Dendritic cell treated with granulocyte-macrophage colony-stimulating factor and Interleukin-4, amounts not matched to agents 40 ng/mL and 50 ng/mL, for 4 days (primary cell): ENCODE data around the gene TAC1.

Experiments
- H3K27ac Mint-ChIP-seq: one replicate; pipeline ENCODE4 v1.8.0; 2022; ENCODE audit warnings: mild to moderate bottlenecking, mixed read lengths
- H3K27me3 Mint-ChIP-seq: one replicate; pipeline ENCODE4 v1.8.0; 2022; ENCODE audit warnings: mild to moderate bottlenecking, mixed read lengths
- H3K36me3 Mint-ChIP-seq: one replicate; pipeline ENCODE4 v1.8.0; 2022; ENCODE audit warnings: low read depth, mixed read lengths
- H3K4me1 Mint-ChIP-seq: one replicate; pipeline ENCODE4 v1.8.0; 2022; ENCODE audit warnings: low read depth, mixed read lengths
- H3K4me3 Mint-ChIP-seq: one replicate; pipeline ENCODE4 v1.8.0; 2022; ENCODE audit warnings: mild to moderate bottlenecking, moderate library complexity, mixed read lengths
- H3K9me3 Mint-ChIP-seq: one replicate; pipeline ENCODE4 v1.8.0; 2022; ENCODE audit warnings: mixed read lengths
- intact Hi-C: fragments of 100-400 bp; cut with micrococcal nuclease; formaldehyde crosslinking; loops from one replicate; pipeline ENCODE4 v1.15.0; 2022

Gene TAC1, protein sequence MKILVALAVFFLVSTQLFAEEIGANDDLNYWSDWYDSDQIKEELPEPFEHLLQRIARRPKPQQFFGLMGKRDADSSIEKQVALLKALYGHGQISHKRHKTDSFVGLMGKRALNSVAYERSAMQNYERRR

GRCh38 chr7:97731736-97732564 lies at the start of gene TAC1:
Gene TAC1, plus strand, starts transcription at chr7:97732086. Its CDS starts 527 bp downstream, at chr7:97732613.
- H3K9me3 Mint-ChIP-seq = no peaks in the 10 kb centered on the region
- H3K27me3 Mint-ChIP-seq = peaks cover 52% of the 10 kb centered on the region
- H3K4me3 Mint-ChIP-seq = no peak within 1 kb of the TSS
- no peaks in the 10 kb centered on the region for H3K36me3 Mint-ChIP-seq
- intact Hi-C loops = no loop called here
- H3K27ac Mint-ChIP-seq = no peak within 1 kb of the TSS
- no peaks in the 10 kb centered on the region for H3K4me1 Mint-ChIP-seq

DNA sequence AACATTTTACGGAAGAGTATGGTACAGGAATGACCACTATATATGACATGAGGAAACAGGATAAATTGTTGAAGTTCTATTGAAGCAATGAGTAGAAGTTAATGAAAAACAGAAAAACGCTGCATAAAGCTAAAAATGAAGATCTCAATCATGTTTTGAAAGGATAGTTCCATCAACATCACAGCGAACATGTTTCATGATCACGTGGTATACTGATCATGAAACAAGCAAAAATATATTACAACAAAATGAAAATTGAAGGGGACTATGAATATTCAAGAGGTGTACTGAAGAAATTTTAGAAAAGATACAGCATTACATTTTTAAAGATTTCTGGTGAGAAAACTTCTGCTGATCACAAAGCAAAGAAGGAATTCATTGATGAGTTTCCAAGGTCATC lies 45.9 kb upstream of the TAC1 start:
- Mint-ChIP-seq H3K27ac (no peak overlapping the region), H3K4me1 (no peaks in the 10 kb centered on the region), H3K36me3 (no peaks in the 10 kb centered on the region), H3K9me3 (no peaks in the 10 kb centered on the region), H3K4me3 (no peak overlapping the region), H3K27me3 (no peaks in the 10 kb centered on the region)
- intact Hi-C loops = no loop called here

DNA sequence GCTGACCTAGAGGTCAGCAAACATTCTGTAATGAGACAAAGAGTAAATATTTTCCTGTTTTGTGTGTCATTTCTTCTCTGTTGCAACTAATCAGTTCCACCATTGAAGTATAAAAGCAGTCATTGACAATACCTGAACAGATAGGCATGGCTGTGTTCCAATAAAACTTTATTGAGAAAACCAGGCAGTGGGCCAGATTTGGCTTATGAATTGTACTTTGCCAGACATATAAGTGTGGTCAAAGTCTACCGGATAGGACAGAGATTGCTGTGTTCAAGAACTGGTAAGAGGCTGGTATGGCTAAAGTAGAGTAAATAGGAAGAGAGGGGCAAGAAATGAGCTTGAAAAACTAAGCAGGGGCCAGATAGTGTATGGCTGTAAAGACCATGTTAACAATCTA lies 38.3 kb upstream of the TAC1 start:
- H3K4me3 Mint-ChIP-seq = no peak overlapping the region
- H3K36me3 Mint-ChIP-seq = no peaks in the 10 kb centered on the region
- intact Hi-C loops = no loop called here
- no peaks in the 10 kb centered on the region for H3K4me1 Mint-ChIP-seq
- H3K9me3 Mint-ChIP-seq = peaks cover 4% of the 10 kb centered on the region
- no peaks in the 10 kb centered on the region for H3K27me3 Mint-ChIP-seq
- no peak overlapping the region for H3K27ac Mint-ChIP-seq

DNA sequence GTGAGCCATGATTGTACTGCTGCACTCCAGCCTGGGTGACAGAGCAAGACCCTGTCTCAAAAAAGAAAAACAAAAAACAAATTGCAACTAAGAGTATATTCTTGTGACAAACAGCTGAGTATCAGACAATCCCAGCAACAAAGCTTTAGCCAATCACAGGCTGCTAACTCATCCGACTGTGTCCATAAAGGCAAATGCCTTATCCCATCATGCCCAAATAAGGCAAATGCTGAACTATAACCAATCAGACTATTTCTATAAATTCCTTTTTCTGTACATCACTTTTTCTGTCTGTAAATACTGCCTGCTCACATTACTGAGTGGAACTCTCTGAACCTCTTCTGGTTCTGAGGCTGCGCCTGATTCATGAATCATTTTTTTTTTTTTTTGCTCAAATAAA lies 37.5 kb upstream of the TAC1 start:
- Mint-ChIP-seq H3K4me1 (no peaks in the 10 kb centered on the region), H3K9me3 (peaks cover 10% of the 10 kb centered on the region), H3K27me3 (no peaks in the 10 kb centered on the region), H3K36me3 (no peaks in the 10 kb centered on the region), H3K4me3 (no peak overlapping the region), H3K27ac (no peak overlapping the region)
- intact Hi-C loops = no loop called here

DNA sequence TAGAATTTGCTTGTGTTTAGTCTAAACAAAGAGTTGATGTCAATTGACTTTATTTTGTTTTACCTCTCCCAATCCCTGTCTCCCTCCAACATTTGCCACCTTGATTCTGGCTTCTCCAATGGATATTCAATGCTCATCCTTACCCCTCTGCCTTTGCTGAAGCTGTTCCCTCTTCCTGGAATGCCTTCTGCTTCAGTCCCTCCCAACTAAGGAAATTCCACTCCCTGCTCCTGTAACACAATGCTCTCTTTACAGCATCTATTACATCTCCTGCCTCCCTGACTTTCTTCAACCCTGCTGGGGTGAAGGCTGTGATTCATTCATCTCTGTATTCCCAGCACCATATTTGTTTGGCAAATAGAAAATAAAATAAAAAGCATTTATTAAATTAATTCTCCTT lies 34.5 kb upstream of the TAC1 start:
- H3K27ac Mint-ChIP-seq = no peak overlapping the region
- no peaks in the 10 kb centered on the region for H3K36me3 Mint-ChIP-seq
- intact Hi-C loops = no loop called here

DNA sequence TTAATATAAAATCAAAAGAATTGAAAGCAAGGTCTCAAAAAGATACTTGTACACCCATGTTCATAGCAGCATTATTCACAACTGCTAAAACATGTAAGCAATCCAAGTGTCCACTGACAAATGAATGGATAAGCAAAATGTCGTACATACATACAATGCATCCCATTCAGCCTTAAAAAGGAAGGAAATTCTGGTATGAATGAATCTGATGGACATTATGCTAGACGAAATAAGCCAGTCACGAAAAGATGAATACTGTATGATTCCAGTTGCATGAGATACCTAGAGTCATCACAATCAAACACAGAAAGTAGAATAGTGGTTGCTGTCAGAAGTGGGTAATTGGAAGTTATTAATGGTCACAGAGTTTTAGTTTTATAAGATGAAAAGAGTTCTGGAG lies 9.5 kb upstream of the TAC1 start:
- intact Hi-C loops = no loop called here
- Mint-ChIP-seq H3K27ac (no peak overlapping the region), H3K36me3 (no peaks in the 10 kb centered on the region), H3K27me3 (peaks cover 2% of the 10 kb centered on the region), H3K4me3 (no peak overlapping the region), H3K4me1 (no peaks in the 10 kb centered on the region), H3K9me3 (peaks cover 17% of the 10 kb centered on the region)

More for the DNA sequence above, 34.5 kb upstream of the TAC1 start:
- Mint-ChIP-seq H3K9me3 (peaks cover 19% of the 10 kb centered on the region), H3K4me3 (no peak overlapping the region), H3K4me1 (no peaks in the 10 kb centered on the region), H3K27me3 (no peaks in the 10 kb centered on the region)

GRCh38 chr7:97732565-97733275 lies 834 bp downstream of the TAC1 start:
- no peaks in the 10 kb centered on the region for H3K9me3 Mint-ChIP-seq
- no peaks in the 10 kb centered on the region for H3K36me3 Mint-ChIP-seq
- no peaks in the 10 kb centered on the region for H3K4me1 Mint-ChIP-seq
- peaks cover 52% of the 10 kb centered on the region for H3K27me3 Mint-ChIP-seq
- intact Hi-C loops = no loop called here
- H3K4me3 Mint-ChIP-seq = no peak overlapping the region
- no peak overlapping the region for H3K27ac Mint-ChIP-seq

GRCh38 chr7:97733276-97734161 lies 1.6 kb downstream of the TAC1 start:
- H3K9me3 Mint-ChIP-seq = no peaks in the 10 kb centered on the region

DNA sequence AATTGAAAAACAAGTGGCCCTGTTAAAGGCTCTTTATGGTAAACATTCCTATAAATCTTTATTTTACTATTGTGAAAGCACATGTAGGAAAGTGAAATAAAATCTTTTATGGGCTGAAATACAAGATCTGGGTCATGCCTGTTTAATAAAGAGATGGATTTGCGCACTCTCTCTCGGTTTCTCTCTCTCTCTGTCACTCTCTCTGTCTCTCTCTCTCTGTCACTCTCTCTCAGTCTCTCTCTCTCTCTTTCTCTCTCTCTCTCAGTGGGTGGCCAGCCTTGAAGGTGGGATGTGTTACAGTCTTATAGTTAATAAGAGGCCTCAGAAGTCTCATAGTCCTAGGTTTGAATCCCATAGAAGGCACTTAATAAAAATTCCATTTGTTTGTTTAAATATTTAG lies 2.4 kb downstream of the TAC1 start:
- H3K9me3 Mint-ChIP-seq = no peaks in the 10 kb centered on the region
- intact Hi-C loops = no loop called here
- peaks cover 50% of the 10 kb centered on the region for H3K27me3 Mint-ChIP-seq
- H3K27ac Mint-ChIP-seq = no peak overlapping the region
- no peaks in the 10 kb centered on the region for H3K36me3 Mint-ChIP-seq
- no peaks in the 10 kb centered on the region for H3K4me1 Mint-ChIP-seq
- H3K4me3 Mint-ChIP-seq = no peak overlapping the region

More at GRCh38 chr7:97733276-97734161, 1.6 kb downstream of the TAC1 start:
- peaks cover 52% of the 10 kb centered on the region for H3K27me3 Mint-ChIP-seq
- H3K36me3 Mint-ChIP-seq = no peaks in the 10 kb centered on the region
- no peak overlapping the region for H3K27ac Mint-ChIP-seq
- no peak overlapping the region for H3K4me3 Mint-ChIP-seq
- no peaks in the 10 kb centered on the region for H3K4me1 Mint-ChIP-seq
- intact Hi-C loops = no loop called here

- no peaks in the 10 kb centered on the region for H3K4me1 Mint-ChIP-seq
- H3K9me3 Mint-ChIP-seq = no peaks in the 10 kb centered on the region
- no peak overlapping the region for H3K27ac Mint-ChIP-seq
- H3K36me3 Mint-ChIP-seq = no peaks in the 10 kb centered on the region
- H3K4me3 Mint-ChIP-seq = no peak overlapping the region
- intact Hi-C loops = no loop called here
- H3K27me3 Mint-ChIP-seq = peaks cover 44% of the 10 kb centered on the region
Observed at GRCh38 chr7:97735075-97735474, 3.2 kb downstream of the TAC1 start.

DNA sequence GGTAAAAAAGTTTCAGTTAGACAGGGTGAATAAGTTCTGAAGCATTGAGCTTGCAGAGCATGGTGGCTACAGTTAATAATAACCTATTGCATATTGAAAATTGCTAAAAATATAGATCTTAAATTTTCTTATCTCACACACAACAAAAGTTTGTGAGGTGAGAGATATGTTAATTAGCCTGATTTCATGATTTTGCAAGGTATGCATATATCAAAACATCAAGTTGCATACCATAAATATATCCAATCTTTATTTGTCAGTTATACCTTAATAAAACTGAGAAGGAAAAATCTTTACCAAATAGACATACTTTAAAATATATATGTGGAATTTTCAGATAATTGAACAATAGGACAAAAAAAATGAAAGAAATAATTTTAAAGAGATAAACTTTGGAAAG lies 16.6 kb downstream of the TAC1 start:
- H3K4me1 Mint-ChIP-seq = no peaks in the 10 kb centered on the region
- H3K36me3 Mint-ChIP-seq = no peaks in the 10 kb centered on the region
- intact Hi-C loops = no loop called here
- H3K4me3 Mint-ChIP-seq = no peak overlapping the region
- no peaks in the 10 kb centered on the region for H3K9me3 Mint-ChIP-seq
- H3K27ac Mint-ChIP-seq = no peak overlapping the region
- H3K27me3 Mint-ChIP-seq = no peaks in the 10 kb centered on the region

- H3K36me3 Mint-ChIP-seq = no peaks in the 10 kb centered on the region
- no peaks in the 10 kb centered on the region for H3K4me1 Mint-ChIP-seq
- H3K27ac Mint-ChIP-seq = no peak overlapping the region
- H3K27me3 Mint-ChIP-seq = no peaks in the 10 kb centered on the region
- H3K4me3 Mint-ChIP-seq = no peak overlapping the region
- H3K9me3 Mint-ChIP-seq = no peaks in the 10 kb centered on the region
- intact Hi-C loops = no loop called here
Observed at GRCh38 chr7:97751566-97751965, 19.7 kb downstream of the TAC1 start.

- intact Hi-C loops = no loop called here
Observed at GRCh38 chr7:97752215-97752614, 20.3 kb downstream of the TAC1 start.

DNA sequence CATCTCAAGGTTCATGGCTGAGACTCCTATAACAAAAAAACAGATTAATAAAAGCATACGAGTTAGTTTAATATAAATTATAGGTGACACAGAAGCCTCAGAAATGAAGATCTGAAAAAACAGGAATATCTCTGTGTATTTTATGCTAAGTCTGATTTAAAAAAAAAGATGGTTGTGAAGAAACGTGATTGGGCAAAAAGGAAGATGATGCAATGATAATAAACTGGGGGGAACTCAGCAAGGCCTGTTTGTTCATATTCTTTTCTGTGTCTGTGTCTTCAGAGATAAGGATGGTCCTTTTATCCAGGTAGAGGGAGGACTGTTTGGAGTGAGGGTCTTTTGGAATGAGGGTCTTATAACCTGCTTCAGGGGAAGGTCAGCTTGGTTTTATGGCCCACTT lies 25.9 kb downstream of the TAC1 start:
- intact Hi-C loops = no loop called here
- H3K27ac Mint-ChIP-seq = no peak overlapping the region
- no peak overlapping the region for H3K4me3 Mint-ChIP-seq
- no peaks in the 10 kb centered on the region for H3K36me3 Mint-ChIP-seq
- no peaks in the 10 kb centered on the region for H3K27me3 Mint-ChIP-seq
- H3K9me3 Mint-ChIP-seq = peaks cover 11% of the 10 kb centered on the region
- H3K4me1 Mint-ChIP-seq = no peaks in the 10 kb centered on the region

More at GRCh38 chr7:97752215-97752614, 20.3 kb downstream of the TAC1 start:
- H3K27me3 Mint-ChIP-seq = no peaks in the 10 kb centered on the region
- H3K9me3 Mint-ChIP-seq = no peaks in the 10 kb centered on the region
- no peaks in the 10 kb centered on the region for H3K4me1 Mint-ChIP-seq
- no peaks in the 10 kb centered on the region for H3K36me3 Mint-ChIP-seq
- no peak overlapping the region for H3K27ac Mint-ChIP-seq
- no peak overlapping the region for H3K4me3 Mint-ChIP-seq
